ENCODE results near the gene TFPI.
A peak's percentile ranks its signal among the peaks of the same experiment; 100 is the strongest.
"Not testable (repeated sequence)": the region's sequence is repeated elsewhere in the genome, so short reads cannot be mapped to it uniquely, and the experiment has no call there.

The TFPI gene

GRCh38 chr2:187554011-187554703 lies at the start of gene TFPI:
Gene TFPI (minus strand): TSS chr2:187554435. CDS start chr2:187503768, 50,667 bp downstream.
- H3K4me3 ChIP-seq (ENCODE audit: low read depth, low read length), result no peak within 1 kb of the TSS

- no peak overlapping the region for H3K4me3 ChIP-seq (ENCODE audit: low read depth, low read length)
These were observed 40.6 kb upstream of the TFPI start for GRCh38 chr2:187594801-187595200.

DNA sequence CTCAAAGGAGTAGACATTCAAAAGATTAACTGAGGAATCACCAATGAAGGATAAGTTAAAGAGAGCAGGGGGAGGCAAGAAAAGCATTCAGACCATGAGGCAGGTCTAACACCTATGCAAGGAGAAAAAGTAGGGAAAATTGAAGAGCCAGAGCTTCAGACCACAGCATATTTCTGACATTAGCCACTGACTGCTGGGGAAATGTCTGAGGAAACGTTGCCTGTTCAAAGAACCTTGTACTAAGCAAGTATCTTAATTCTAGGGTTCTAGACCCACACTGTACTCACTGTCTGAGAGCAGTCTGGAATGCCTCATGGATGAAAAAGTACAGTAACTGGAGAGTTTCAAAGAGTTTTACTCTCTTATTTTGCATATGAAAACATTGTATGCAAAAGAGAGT lies 39.5 kb upstream of the TFPI start:
- no peak overlapping the region for H3K4me3 ChIP-seq (ENCODE audit: low read depth, low read length)

GRCh38 chr2:187593098-187593497 lies 38.9 kb upstream of the TFPI start:
- no peak overlapping the region for H3K4me3 ChIP-seq (ENCODE audit: low read depth, low read length)

DNA sequence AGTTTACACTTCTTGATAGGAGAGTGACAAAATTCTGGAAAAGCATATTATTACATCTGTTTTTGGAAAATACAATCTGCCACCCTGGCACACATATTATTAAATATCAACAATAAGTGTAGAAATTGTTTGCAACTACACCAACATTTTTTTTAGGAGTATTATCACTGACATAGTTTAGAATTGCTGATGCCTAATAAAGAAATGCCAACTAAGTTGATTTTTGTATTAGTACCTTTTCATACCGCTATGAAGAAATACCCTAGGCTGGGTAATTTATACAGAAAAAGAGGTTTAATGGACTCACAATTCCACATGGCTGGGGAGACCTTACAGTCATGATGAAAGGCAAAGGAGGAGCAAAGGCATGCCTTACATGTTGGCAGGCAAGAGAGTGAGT lies 35.9 kb upstream of the TFPI start:
- H3K4me3 ChIP-seq (ENCODE audit: low read depth, low read length), result no peak overlapping the region

DNA sequence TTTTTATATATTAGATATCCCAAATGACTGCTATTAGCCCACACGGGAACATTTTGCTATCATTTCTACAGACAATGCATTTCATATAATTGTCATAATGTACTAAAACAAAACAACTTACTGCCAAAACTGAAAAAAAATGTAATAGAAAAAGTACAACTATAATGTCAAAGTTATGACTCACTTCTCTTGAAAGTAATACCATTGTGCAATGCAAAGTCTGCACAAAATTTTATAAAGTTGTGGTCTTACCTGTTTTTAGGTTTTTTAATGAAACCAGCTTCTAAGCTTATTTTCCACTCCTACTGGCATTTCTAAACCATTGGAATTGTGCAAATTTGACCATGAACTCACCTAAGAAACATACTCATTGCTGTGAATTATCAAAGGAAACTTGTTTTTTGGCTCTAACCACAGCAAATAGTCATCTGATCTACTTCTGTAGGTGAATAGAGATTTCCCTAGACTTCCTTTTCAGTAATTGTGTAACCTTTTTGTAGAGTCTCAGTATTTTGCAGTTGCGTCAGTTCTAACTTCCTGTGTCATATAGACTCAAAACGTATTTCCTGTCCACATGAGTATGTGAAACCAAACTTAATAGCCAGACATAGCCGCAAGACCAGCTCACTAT lies 31.9 kb upstream of the TFPI start:
- H3K4me3 ChIP-seq (ENCODE audit: low read depth, low read length), result no peak overlapping the region

GRCh38 chr2:187581125-187581896 lies 27.1 kb upstream of the TFPI start:
- no peak overlapping the region for H3K4me3 ChIP-seq (ENCODE audit: low read depth, low read length)

- H3K4me3 ChIP-seq (ENCODE audit: low read depth, low read length), result no peak overlapping the region
These were observed 26.4 kb upstream of the TFPI start for GRCh38 chr2:187580462-187581124.

- H3K4me3 ChIP-seq (ENCODE audit: low read depth, low read length), result no peak overlapping the region
These were observed 23.1 kb upstream of the TFPI start for GRCh38 chr2:187577310-187577709.

GRCh38 chr2:187576906-187577305 lies 22.7 kb upstream of the TFPI start:
- H3K4me3 ChIP-seq (ENCODE audit: low read depth, low read length), result no peak overlapping the region

DNA sequence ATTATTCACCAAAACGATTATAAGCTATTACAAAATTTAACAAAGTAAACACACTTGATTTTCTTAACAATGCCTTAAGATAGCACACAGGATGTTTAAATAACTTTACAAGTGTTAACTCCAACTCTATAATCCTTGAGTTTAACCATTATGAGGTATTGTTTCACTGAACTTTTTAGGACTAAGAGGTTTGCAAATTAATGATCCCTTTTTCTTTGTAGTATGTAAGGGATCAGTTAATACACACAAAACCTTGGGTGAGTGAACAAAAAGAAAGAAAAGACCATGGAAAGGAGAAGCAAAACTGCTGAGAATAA lies 21.5 kb upstream of the TFPI start:
- H3K4me3 ChIP-seq (ENCODE audit: low read depth, low read length), result no peak overlapping the region

DNA sequence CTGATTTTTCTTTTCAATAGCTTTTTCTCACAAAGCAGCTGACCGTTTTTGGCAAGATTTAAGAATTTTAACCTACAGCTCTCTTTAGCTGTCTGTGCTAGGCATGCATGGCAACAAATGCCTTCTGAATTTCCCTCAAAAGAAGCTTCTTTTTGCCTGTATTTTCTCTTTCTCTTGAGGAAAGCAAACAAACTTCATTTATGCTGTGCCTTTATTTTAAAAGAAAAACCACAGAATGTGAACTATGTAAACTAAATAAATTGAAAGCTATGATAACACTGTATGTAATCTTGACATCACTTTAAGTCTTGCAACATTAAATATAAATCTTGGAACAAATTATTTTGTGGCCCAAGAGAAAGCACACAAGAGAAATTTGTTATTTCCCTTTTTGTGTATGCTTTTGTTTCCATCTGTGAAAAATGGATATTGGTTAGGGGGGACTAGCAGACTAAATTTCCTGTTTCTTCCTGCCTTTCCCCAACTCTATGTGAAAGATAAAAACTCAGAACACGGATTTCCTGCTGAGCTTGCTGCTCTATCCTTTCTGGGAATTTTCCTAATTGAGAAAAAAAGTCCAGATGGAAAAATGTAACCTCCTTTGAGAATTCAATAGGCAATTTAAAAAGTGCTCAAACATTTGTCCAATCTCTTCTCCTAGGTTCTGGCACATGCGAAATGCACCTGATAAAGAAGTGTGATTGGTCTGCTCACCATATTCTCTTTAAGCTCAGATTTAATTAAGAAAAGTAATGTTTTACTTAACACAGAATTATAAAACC lies 20.9 kb upstream of the TFPI start:
- no peak overlapping the region for H3K4me3 ChIP-seq (ENCODE audit: low read depth, low read length)

DNA sequence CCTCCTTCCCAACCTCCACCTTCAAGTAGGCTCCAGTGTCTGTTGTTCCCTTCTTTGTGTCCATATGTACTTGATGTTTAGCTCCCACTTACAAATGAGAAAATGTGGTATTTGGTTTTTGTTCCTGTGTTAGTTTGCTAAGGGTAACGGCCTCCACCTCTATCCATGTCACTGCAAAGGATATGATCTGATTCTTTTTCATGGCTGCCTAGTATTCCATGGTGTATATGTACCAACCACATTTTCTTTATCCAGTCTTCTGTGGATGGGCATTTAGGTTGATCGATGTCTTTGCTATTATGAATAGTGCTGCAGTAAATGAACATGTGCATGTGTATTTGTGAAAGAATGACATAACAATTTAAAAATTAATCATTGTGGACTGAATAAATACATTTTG lies 19.5 kb upstream of the TFPI start:
- H3K4me3 ChIP-seq (ENCODE audit: low read depth, low read length), result no peak overlapping the region

DNA sequence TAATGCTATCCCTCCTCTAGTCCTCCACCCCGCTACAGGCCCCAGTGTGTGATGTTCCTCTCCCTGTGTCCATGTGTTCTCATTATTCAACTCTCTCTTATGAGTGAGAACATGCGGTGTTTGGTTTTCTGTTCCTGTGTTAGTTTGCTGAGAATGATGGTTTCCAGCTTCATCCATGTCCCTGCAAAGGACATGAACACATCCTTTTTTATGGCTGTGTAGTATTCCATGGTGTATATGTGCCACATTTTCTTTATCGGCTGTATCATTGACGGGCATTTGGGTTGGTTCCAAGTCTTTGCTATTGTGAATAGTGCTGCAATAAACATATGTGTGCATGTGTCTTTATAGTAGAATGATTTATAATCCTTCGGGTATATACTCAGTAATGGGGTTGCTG lies 17.8 kb upstream of the TFPI start:
- not testable (repeated sequence) for H3K4me3 ChIP-seq (ENCODE audit: low read depth, low read length)

DNA sequence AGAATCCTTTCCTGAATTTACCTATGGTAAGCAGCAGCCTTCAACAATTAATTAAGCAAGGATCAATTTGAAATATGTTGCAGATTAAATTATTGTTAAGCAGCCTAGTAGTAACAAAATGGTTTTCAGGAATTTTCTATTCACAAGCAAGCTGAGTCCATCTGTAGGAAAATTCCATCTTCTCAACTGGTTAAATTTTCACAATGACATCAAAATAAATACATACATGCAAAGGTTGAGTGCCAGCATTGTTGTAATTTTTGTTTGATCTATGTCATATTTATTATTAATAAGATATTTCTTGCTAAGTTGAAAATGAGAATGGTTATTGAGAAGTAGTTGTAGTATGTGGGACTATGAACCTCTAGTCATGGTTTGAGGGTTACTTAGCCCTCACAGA lies 15.3 kb upstream of the TFPI start:
- H3K4me3 ChIP-seq (ENCODE audit: low read depth, low read length), result no peak overlapping the region

DNA sequence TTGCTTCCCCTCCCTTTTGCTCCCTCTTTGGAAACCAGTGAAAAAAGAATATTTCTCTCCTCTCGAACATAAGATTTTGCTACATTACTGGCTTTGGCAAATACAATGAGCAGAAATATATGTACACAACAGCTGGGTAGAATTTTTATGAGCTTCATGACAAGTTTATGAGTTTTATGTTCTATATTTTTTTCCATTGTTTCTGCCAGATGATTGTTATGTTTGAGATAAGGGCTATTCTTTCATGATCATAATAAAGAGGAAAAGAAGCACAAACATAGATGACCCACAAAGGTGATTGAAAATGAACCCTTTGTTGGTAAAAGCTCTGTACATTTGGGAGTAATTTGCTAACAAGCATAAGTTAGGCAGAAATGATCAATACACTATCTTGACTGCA lies 14.8 kb upstream of the TFPI start:
- no peak overlapping the region for H3K4me3 ChIP-seq (ENCODE audit: low read depth, low read length)

GRCh38 chr2:187567126-187567525 lies 12.9 kb upstream of the TFPI start:
- no peak overlapping the region for H3K4me3 ChIP-seq (ENCODE audit: low read depth, low read length)

DNA sequence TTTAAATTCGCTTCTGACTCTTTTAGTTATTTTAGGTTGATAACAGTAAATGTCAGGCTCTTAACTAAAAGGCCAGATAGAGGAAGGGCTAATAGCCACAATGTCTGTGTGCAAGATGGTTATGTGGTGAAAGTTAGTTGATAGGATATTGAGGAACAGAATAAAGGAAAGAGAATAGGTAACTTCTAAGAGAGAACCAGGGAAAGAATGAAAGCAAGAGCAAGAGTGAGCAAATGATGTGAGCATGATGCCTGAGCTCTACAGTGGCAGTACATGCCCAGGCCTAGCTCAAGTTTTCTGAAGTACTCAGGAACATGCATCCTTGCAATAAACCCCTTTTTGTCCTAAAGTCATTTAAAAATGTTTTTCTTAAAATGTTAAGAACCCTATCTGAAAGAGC lies 12.5 kb upstream of the TFPI start:
- no peak overlapping the region for H3K4me3 ChIP-seq (ENCODE audit: low read depth, low read length)

- no peak overlapping the region for H3K4me3 ChIP-seq (ENCODE audit: low read depth, low read length)
These were observed 12.0 kb upstream of the TFPI start for GRCh38 chr2:187566266-187566665.

DNA sequence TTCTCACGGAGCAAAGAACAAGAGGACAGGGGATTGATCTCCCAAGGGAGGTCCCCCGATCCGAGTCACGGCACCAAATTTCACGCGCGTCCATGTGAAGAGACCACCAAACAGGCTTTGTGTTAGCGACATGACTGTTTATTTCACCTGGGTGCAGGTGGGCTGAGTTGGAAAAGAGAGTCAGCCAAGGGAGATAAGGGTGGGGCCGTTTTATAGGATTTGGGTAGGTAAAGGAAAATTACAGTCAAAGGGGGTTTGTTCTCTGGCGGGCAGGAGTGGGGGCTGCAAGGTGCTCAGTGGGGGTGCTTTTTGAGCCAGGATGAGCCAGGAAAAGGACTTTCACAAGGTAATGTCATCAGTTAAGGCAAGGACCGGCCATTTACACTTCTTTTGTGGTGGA lies 11.4 kb upstream of the TFPI start:
- H3K4me3 ChIP-seq (ENCODE audit: low read depth, low read length), result peak overlapping the region; percentile 55

GRCh38 chr2:187556493-187556892 lies 2.3 kb upstream of the TFPI start:
- H3K4me3 ChIP-seq (ENCODE audit: low read depth, low read length), result not testable (repeated sequence)
